Activated CD4-positive, alpha-beta T cell treated with anti-CD3 and anti-CD28 coated beads, Interleukin-2, amount 10 ng/mL, durations not matched to agents 7 days and 5 days (primary cell): Measurements from ENCODE around the gene MICAL2. TPM values are rescaled to one million over a fixed set of nuclear protein-coding genes. Genes with fewer than 3 reads are reported as not detected.

Source experiments
- CTCF ChIA-PET: fragments of 350-600 bp; sonication (Branson Sonifier 250); formaldehyde crosslinking; loops from one replicate; lab custom pipeline; 2021; ENCODE audit warnings: antibody characterized with exemption; lab: Charles Lee
- POLR2A ChIA-PET: fragments of 350-600 bp; sonication (Branson Sonifier 250); formaldehyde crosslinking; loops from one replicate; lab custom pipeline; 2021; ENCODE audit warnings: antibody characterized with exemption; lab: Charles Lee
- DNase-seq: peaks from one replicate; pipeline ENCODE4 v3.0.0-alpha.2; 2020
- H3K27ac Mint-ChIP-seq: one replicate; pipeline ENCODE4 v1.8.0; 2021; ENCODE audit warnings: mild to moderate bottlenecking, moderate library complexity, mixed read lengths
- H3K27me3 Mint-ChIP-seq: one replicate; pipeline ENCODE4 v1.8.0; 2021; ENCODE audit warnings: mixed read lengths
- H3K36me3 Mint-ChIP-seq: one replicate; pipeline ENCODE4 v1.8.0; 2021; ENCODE audit warnings: low read depth, mixed read lengths
- H3K4me1 Mint-ChIP-seq: one replicate; pipeline ENCODE4 v1.8.0; 2021; ENCODE audit warnings: mixed read lengths
- H3K4me3 Mint-ChIP-seq: one replicate; pipeline ENCODE4 v1.8.0; 2021; ENCODE audit warnings: mild to moderate bottlenecking, moderate library complexity, mixed read lengths
- H3K9me3 Mint-ChIP-seq: one replicate; pipeline ENCODE4 v1.8.0; 2021; ENCODE audit warnings: mixed read lengths
- total RNA-seq, 2 experiments: library from RNA; stranded (reverse); gene quantifications; one replicate each; pipeline ENCODE4 v1.2.3, GENCODE V29; 2021

Gene MICAL2
- total RNA-seq, 2 experiments from 2014 or later, result 45.5 to 47.3 TPM

DNA sequence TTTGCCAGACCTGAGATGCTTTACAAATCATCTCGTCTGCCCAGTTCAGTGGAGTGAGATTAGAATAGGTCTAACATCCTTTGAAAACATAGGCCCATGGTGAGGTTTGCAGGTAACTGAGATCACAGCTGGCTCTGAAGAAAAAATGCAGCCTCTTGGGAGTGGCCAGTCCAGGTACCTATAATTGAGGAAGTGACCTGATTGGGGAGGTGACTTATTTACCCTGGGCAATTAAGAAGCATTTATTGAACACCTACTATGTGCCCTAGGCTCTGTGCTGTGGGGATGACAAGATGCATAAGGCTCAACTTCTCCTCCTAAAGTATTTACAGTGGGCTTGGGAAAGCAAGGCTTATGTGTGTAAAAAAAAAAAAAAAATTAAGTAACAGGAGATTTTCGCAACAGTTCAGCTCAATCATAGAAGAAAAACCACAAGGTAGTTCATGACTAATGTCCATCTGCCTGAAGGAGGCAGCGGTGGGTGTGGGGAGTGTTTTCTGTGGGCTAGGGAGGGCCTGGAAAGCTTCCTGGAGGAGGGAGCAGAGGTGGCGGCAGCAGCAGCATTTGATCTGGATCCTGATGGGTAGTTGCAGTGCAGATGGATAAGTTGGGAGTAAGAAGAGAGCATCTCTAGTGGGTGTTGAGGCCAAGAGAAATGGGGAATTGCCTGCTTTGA lies 16.1 kb downstream of the MICAL2 start:
- DNase-seq, result no peak
- H3K27ac Mint-ChIP-seq, result peak overlapping the region; percentile 16
- POLR2A ChIA-PET, result no interaction called here

DNA sequence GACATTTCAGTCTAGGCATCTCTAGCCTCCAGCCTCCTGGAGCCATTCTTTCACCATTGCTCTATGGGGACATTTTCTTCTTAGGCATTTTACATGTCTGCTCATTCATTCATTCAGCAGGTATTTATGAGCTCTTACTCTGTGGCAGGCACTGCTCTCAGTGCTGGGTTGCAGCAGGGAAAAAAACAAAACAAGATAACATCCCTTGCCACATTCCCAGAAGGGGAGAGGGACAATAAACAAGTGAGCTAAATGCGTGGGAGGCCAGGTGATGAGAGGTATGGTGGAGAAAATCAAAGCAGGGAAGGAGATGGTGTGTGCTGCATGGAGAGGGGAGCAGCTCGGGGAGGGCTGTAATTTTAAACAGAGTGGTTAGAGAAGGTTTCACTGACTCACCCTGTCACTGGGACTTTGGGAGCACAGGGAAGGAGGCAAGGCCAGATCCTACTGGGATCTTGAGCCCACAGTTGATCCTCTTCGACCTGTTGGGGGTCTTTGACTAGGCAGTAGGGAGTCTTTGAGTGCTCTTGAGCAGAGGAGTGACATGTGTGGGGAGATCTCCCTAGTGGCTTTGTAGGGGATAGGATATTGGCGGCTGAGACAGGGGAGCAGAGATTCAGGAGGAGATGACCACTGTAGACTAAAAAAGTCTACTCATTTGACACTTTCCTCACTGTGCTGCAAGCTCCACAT lies 17.0 kb downstream of the MICAL2 start:
- H3K27ac Mint-ChIP-seq, result peak overlapping the region; percentile 51
- H3K4me1 Mint-ChIP-seq, result peaks cover 59% of the 10 kb centered on the region
- CTCF ChIA-PET, result interaction anchor here (1.7 to 8.9 kb wide), 4 partner anchors 7 to 109 kb away, joined by 4 to 51 read pairs (median 27); no protein-coding TSS in a partner anchor

More for the DNA sequence above, 16.1 kb downstream of the MICAL2 start:
- H3K36me3 Mint-ChIP-seq, result peaks cover 3% of the 10 kb centered on the region
- no peak overlapping the region for H3K4me3 Mint-ChIP-seq
- H3K4me1 Mint-ChIP-seq, result peaks cover 61% of the 10 kb centered on the region
- no peaks in the 10 kb centered on the region for H3K9me3 Mint-ChIP-seq
- CTCF ChIA-PET, result interaction anchor here (0.6 to 8.9 kb wide), 7 partner anchors 8 to 660 kb away, joined by 3 to 51 read pairs (median 6); no protein-coding TSS in a partner anchor
- no peaks in the 10 kb centered on the region for H3K27me3 Mint-ChIP-seq

DNA sequence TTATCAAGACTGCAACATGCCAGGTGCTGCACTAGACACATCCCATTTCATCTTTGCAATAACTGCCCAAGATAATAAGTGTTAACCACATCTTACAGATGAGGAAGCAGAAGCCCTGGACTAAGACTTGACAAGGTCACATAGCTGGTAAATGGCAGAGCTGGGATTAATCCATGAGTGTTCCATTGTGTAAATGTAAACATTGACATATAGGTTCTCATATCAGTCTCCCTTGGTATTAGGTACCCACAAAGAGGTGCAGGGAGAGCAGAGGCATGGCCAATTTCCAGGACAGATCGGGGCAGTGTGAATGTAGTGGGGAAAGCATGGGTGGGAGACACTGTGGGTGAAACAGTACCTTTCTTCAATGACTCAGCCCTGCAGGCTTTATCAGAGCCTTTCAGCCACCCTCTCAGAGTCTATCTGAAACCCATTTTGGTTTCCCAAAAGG lies 17.9 kb downstream of the MICAL2 start:
- Mint-ChIP-seq H3K4me3 (no peak overlapping the region), H3K27ac (no peak overlapping the region), H3K36me3 (peaks cover 5% of the 10 kb centered on the region), H3K27me3 (no peaks in the 10 kb centered on the region), H3K4me1 (peaks cover 61% of the 10 kb centered on the region), H3K9me3 (no peaks in the 10 kb centered on the region)
- DNase-seq, result no peak
- ChIA-PET CTCF (interaction anchor here (8.8 to 8.9 kb wide), 2 partner anchors 6 to 13 kb away, joined by 48 to 51 read pairs; no protein-coding TSS in a partner anchor), POLR2A (no interaction called here)

More for the DNA sequence above, 17.0 kb downstream of the MICAL2 start:
- Mint-ChIP-seq H3K27me3 (no peaks in the 10 kb centered on the region), H3K4me3 (no peak overlapping the region), H3K36me3 (peaks cover 3% of the 10 kb centered on the region), H3K9me3 (no peaks in the 10 kb centered on the region)
- POLR2A ChIA-PET, result no interaction called here
- no peak for DNase-seq

DNA sequence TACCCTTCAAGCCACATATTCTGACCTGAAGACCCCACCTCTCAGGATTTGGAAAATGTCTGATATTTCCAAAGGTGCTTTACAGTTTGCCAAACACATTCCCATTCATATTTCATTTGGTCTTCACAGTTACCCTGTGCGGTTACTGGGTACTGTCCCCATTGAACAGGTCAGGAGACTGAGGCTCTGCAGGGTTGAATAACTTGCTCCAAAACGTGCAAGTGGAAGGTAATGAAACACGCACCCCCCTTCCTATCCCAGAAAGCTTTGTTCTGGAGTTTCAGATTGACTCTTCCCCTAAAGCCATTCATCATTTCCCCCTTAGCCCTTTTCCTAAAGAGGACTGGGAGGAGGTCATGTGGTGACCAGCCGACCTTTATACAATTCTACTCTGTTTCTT lies 18.8 kb downstream of the MICAL2 start:
- peaks cover 61% of the 10 kb centered on the region for H3K4me1 Mint-ChIP-seq

DNA sequence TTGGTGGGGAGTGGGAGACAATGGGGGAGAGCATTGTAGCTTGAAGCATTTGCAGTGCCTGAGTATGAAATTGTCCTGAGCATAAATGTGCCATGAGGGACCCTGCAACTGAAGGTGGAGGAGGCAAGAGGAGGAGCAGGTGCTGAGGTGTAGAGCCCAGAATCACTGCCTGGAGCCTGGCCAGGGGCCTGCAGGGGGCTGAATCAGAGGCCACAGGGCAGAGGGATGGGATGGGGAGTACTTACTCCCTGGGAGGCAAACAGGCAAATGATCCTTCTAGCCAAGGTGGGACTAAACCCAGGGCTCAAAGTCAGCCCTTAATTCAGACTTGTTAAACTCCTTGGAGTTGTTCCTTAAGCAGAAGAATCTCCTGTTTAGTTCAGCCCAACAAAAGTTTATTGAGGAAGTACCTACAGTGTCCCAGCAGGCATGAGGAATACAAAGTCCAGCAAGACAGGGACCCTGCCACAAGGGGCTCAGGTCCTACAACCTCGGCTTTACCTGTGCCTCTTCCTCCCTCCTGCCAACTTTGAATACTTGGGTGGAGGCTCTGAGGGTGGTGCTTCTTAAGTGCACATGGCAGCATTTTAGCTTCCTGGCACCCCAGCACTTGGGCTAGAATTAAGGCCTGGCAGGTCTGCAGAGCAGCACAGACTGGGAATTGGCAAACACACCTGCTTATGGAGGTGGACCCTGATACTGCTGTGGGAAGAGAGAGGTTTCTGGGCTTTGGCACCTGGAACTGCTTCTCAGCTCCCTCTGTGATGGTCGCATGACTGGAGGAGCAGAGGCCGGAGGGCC lies 20.0 kb downstream of the MICAL2 start:
- Mint-ChIP-seq H3K27ac (no peak overlapping the region), H3K27me3 (no peaks in the 10 kb centered on the region)

More for the DNA sequence above, 18.8 kb downstream of the MICAL2 start:
- no peak overlapping the region for H3K4me3 Mint-ChIP-seq
- no peak for DNase-seq
- no peak overlapping the region for H3K27ac Mint-ChIP-seq
- ChIA-PET POLR2A (no interaction called here), CTCF (interaction anchor here (0.6 to 8.8 kb wide), 3 partner anchors 8 to 149 kb away, joined by 3 to 48 read pairs (median 5); no protein-coding TSS in a partner anchor)
- no peaks in the 10 kb centered on the region for H3K27me3 Mint-ChIP-seq
- peaks cover 10% of the 10 kb centered on the region for H3K36me3 Mint-ChIP-seq
- no peaks in the 10 kb centered on the region for H3K9me3 Mint-ChIP-seq

DNA sequence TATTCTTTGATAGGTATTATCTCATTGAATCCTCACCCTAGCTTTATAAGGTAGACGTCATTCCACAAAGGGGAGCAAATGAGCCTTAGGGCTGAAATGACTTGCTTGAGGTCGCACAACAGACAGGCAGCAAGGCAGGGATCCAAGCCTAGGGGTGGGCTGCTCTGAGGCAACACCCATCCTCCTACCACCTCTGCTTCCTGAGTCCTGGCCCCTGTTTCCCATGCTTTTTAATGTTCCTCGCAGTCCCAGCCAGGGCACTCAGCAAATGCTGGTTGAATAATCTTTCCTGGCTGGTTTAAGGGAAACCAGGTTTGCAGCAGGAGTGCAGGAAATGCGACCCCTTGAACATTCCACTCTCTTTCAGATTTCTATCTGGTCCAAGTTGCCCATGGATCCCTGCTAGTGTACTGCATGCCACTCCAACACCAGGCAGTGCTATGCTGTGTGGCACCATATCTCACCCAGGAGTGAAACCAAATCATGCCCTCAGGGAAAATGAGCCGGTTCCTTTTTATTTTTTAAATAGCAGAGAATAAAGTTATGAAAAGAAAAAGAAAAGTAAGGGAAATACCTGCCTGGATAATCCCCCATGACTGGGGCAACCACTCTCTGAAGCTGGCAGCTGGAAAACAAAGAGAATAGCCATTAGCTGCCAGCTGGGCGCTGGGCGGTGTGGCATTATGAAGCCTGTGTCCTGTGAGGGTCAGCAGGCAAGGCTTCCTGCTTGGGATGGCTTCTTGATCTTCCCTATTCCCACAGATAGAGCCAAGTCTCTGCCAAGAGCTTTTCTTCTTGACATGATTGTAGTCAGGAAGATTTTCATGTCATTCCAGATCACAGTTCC lies 21.8 kb downstream of the MICAL2 start:
- H3K27ac Mint-ChIP-seq, result peak overlapping the region; percentile 21
- DNase-seq, result no peak
- POLR2A ChIA-PET, result no interaction called here
- H3K27me3 Mint-ChIP-seq, result no peaks in the 10 kb centered on the region
- H3K4me1 Mint-ChIP-seq, result peaks cover 46% of the 10 kb centered on the region
- H3K36me3 Mint-ChIP-seq, result peaks cover 13% of the 10 kb centered on the region
- CTCF ChIA-PET, result interaction anchor here (0.8 to 8.8 kb wide), 6 partner anchors 8 to 92 kb away, joined by 3 to 51 read pairs (median 4); no protein-coding TSS in a partner anchor
- no peak overlapping the region for H3K4me3 Mint-ChIP-seq
- no peaks in the 10 kb centered on the region for H3K9me3 Mint-ChIP-seq

More for the DNA sequence above, 20.0 kb downstream of the MICAL2 start:
- ChIA-PET CTCF (interaction anchor here (0.5 to 8.8 kb wide), 5 partner anchors 9 to 703 kb away, joined by 3 to 48 read pairs (median 5); no protein-coding TSS in a partner anchor), POLR2A (no interaction called here)
- Mint-ChIP-seq H3K36me3 (peaks cover 13% of the 10 kb centered on the region), H3K4me3 (no peak overlapping the region), H3K9me3 (no peaks in the 10 kb centered on the region), H3K4me1 (peaks cover 58% of the 10 kb centered on the region)
- DNase-seq, result no peak

DNA sequence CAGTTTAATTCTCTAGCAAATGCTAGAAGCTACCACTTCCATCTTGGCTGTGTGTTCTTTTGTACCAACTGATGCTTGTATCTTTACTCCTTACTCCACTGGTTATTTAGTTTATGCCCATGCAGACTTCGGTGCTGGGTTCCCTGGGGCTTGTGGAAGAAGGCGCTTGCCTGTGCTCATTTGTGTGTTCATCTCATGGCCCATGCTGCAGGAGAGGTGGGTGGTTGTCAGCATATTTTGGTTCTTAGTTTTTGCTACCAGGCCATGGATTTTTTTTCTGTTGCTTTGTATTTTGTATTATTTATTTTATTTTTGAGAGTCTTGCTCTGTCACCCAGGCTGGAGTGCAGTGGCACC lies 22.4 kb downstream of the MICAL2 start:
- ChIA-PET CTCF (interaction anchor here (0.8 to 8.8 kb wide), 5 partner anchors 9 to 59 kb away, joined by 3 to 51 read pairs (median 4); no protein-coding TSS in a partner anchor), POLR2A (no interaction called here)
- H3K36me3 Mint-ChIP-seq, result peaks cover 13% of the 10 kb centered on the region
- H3K27me3 Mint-ChIP-seq, result no peaks in the 10 kb centered on the region
- H3K4me3 Mint-ChIP-seq, result no peak overlapping the region
- peak overlapping the region; percentile 87 for H3K27ac Mint-ChIP-seq
- no peaks in the 10 kb centered on the region for H3K9me3 Mint-ChIP-seq
- H3K4me1 Mint-ChIP-seq, result peaks cover 46% of the 10 kb centered on the region
- DNase-seq, result no peak

DNA sequence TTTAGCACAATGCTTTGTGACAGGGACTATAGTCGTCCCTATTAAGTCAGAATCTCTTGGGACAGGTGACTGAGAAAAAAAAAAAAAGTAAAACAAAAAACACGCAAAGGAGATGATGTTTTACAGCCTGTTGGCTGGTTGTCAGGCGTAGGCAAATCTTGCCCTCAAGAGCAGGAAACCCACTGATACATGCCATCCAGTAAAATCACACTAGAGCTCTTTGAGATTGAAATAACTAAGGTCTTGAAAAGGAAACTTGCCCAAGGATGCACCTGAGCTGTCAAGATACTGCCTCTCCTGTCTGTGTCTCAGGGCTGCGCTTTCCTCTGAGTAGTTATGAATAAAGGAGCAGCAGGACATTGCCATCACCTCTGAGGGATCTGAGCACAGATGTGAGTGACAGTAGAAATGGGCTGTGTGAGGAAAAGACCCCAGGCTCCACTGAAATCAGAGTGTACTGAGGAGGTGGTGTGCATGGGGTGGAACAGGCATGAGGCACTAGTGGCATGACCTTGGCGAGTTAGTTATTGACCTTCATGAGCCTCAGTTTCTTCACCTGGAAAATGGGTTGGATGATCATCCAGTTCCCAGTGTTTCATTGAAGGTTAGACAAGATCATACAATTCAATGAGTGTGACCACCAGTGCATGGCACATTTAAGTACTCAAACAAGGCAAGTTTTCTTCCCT lies 23.3 kb downstream of the MICAL2 start:
- Mint-ChIP-seq H3K4me1 (peaks cover 44% of the 10 kb centered on the region), H3K27me3 (no peaks in the 10 kb centered on the region), H3K4me3 (peak overlapping the region; percentile 20), H3K27ac (peak overlapping the region; percentile 87), H3K9me3 (no peaks in the 10 kb centered on the region), H3K36me3 (peaks cover 13% of the 10 kb centered on the region)
- ChIA-PET CTCF (interaction anchor here (0.6 to 8.8 kb wide), 12 partner anchors 8 to 103 kb away, joined by 3 to 51 read pairs (median 5); partner anchors contain the start of gene MICAL2), POLR2A (interaction anchor here (0.6 to 0.7 kb wide), 2 partner anchors 24 to 65 kb away, joined by 3 read pairs; no protein-coding TSS in a partner anchor)
- peak; percentile 40 for DNase-seq

DNA sequence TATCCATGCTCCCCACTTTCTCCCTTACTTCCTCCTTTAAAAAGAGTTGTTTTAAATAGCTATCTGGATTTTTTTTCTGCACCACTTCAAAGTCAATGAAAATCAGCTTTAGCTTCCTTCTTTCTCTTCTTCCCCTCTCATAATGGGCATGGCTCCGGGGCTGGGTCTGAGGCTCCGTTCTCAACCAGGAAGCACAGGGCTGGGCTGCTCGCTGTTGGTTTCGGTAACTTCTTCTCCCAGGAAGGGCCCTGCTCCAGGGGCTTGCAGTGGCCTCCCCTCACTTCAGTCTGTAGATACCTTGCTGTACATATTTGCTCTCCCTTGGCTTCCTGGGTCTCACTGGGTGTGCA lies 23.8 kb downstream of the MICAL2 start:
- no peaks in the 10 kb centered on the region for H3K27me3 Mint-ChIP-seq
- H3K9me3 Mint-ChIP-seq, result no peaks in the 10 kb centered on the region
- peak overlapping the region; percentile 87 for H3K27ac Mint-ChIP-seq
- DNase-seq, result peak; percentile 42
- peaks cover 46% of the 10 kb centered on the region for H3K4me1 Mint-ChIP-seq
- CTCF ChIA-PET, result interaction anchor here (0.7 to 6.3 kb wide), 12 partner anchors 9 to 103 kb away, joined by 3 to 51 read pairs (median 4); partner anchors contain the start of gene MICAL2
- peak overlapping the region; percentile 20 for H3K4me3 Mint-ChIP-seq
- POLR2A ChIA-PET, result interaction anchor here (0.6 to 0.9 kb wide), 4 partner anchors 17 to 91 kb away, joined by 3 to 5 read pairs (median 3); no protein-coding TSS in a partner anchor
- H3K36me3 Mint-ChIP-seq, result peaks cover 15% of the 10 kb centered on the region

DNA sequence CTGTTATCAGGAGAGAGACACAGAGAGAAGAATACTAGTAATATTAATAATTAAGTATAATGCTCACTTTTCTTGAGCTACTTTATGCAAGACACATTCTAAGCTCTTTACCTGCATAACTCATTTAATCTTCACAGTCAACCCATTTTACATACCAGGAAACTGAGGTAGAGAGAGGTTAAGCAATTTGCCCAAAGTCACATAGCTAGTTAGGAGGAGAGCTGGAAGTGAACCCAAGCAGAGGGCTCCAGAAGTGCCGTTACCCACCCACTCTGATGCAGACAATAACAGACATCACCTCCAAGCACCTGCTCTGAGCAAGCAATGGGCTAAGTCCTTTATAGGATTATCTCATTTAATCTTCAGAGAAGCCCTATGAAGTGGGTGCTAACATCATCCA lies 24.8 kb downstream of the MICAL2 start:
- ChIA-PET POLR2A (no interaction called here), CTCF (interaction anchor here (0.9 to 6.3 kb wide), 11 partner anchors 8 to 102 kb away, joined by 3 to 51 read pairs (median 5); no protein-coding TSS in a partner anchor)
- no peak overlapping the region for H3K4me3 Mint-ChIP-seq
- peaks cover 47% of the 10 kb centered on the region for H3K4me1 Mint-ChIP-seq
- no peaks in the 10 kb centered on the region for H3K27me3 Mint-ChIP-seq
- peak overlapping the region; percentile 41 for H3K27ac Mint-ChIP-seq
- peaks cover 19% of the 10 kb centered on the region for H3K36me3 Mint-ChIP-seq
- H3K9me3 Mint-ChIP-seq, result no peaks in the 10 kb centered on the region
- DNase-seq, result no peak
